IMR-90 (cell line): ENCODE results near the gene CLDN7. TPM values are rescaled to one million over a fixed set of nuclear protein-coding genes. Genes with fewer than 3 reads are reported as not detected.

Experiments used
- ATAC-seq: fragments of 200-7000 bp; cut with Tn5 transposase; 2 replicates; pipeline ENCODE4 v1.9.1; 2020; ENCODE audit warnings: low read depth, mild to moderate bottlenecking, moderate library complexity
- BruUV-seq: library from RNA; stranded (reverse); fragments of 400-500 nt; replicated peaks from 2 replicates; lab custom pipeline; 2021; lab: Mats Ljungman, UMichigan
- CTCF ChIA-PET: fragments of 300-600 bp; formaldehyde crosslinking; extraction: SDS; loops from one replicate; lab custom pipeline; 2021; ENCODE audit warnings: antibody characterized with exemption; lab: Yijun Ruan, JAX
- POLR2A ChIA-PET: fragments of 300-600 bp; sonication (Branson Sonifier 250); formaldehyde crosslinking; loops from one replicate; lab custom pipeline; 2022; ENCODE audit warnings: antibody characterized with exemption; ENCODE audit not compliant: unreplicated experiment; lab: Charles Lee
- DNase-seq: peaks from one replicate; pipeline ENCODE4 v3.0.0; 2013
- H2AFZ ChIP-seq: replicated peaks from 2 replicates; pipeline ENCODE3; 2013; ENCODE audit warnings: low read length, mild to moderate bottlenecking; ENCODE audit not compliant: poor library complexity
- H2AK5ac ChIP-seq: 2 replicates; pipeline ENCODE4 v1.6.1; 2013; ENCODE audit warnings: low read depth, low read length, inconsistent platforms
- H2AK9ac ChIP-seq: replicated peaks from 2 replicates; pipeline ENCODE3; 2013; ENCODE audit warnings: mild to moderate bottlenecking, low read depth, low read length, moderate library complexity; ENCODE audit not compliant: poor library complexity
- H2BK120ac ChIP-seq: 2 replicates; pipeline ENCODE4 v1.6.1; 2013; ENCODE audit warnings: low read depth, low read length, inconsistent platforms
- H2BK15ac ChIP-seq: 3 replicates; pipeline ENCODE4 v1.6.1; 2013; ENCODE audit warnings: low read depth, low read length, inconsistent platforms
- H2BK20ac ChIP-seq: 2 replicates; pipeline ENCODE4 v1.6.1; 2013; ENCODE audit warnings: low read depth, mild to moderate bottlenecking, inconsistent platforms, low read length, moderate library complexity
- H2BK5ac ChIP-seq: 2 replicates; pipeline ENCODE4 v1.6.1; 2013; ENCODE audit warnings: mild to moderate bottlenecking, low read depth, low read length, inconsistent platforms; ENCODE audit not compliant: poor library complexity, severe bottlenecking
- H3K14ac ChIP-seq: replicated peaks from 2 replicates; pipeline ENCODE4 v1.6.1; 2013; ENCODE audit warnings: low read depth, low read length, inconsistent platforms
- H3K18ac ChIP-seq: 2 replicates; pipeline ENCODE4 v1.6.1; 2013; ENCODE audit warnings: low read depth, low read length, control low read depth
- H3K23ac ChIP-seq: 2 replicates; pipeline ENCODE4 v1.6.1; 2013; ENCODE audit warnings: low read depth, low read length, inconsistent platforms
- H3K27ac ChIP-seq: 2 replicates; pipeline ENCODE4 v1.5.1; 2013; ENCODE audit warnings: mild to moderate bottlenecking, control low read depth, low read length; ENCODE audit not compliant: insufficient read depth
- H3K27me3 ChIP-seq: 2 replicates; pipeline ENCODE4 v1.6.1; 2013; ENCODE audit warnings: low read length; ENCODE audit not compliant: control insufficient read depth, insufficient read depth
- H3K36me3 ChIP-seq: 2 replicates; pipeline ENCODE4 v1.6.1; 2013; ENCODE audit warnings: low read length, mixed read lengths; ENCODE audit not compliant: control insufficient read depth, insufficient read depth
- H3K4ac ChIP-seq: 2 replicates; pipeline ENCODE4 v1.6.1; 2013; ENCODE audit warnings: low read depth, low read length, inconsistent platforms
- H3K4me1 ChIP-seq: 2 replicates; pipeline ENCODE4 v1.6.1; 2013; ENCODE audit warnings: low read length, mixed read lengths; ENCODE audit not compliant: control insufficient read depth, insufficient read depth
- H3K4me2 ChIP-seq: 2 replicates; pipeline ENCODE4 v1.6.1; 2013; ENCODE audit warnings: low read depth, mild to moderate bottlenecking, control low read depth, low read length, moderate library complexity
- H3K4me3 ChIP-seq: 2 replicates; pipeline ENCODE4 v1.5.1; 2013; ENCODE audit warnings: low read depth, mild to moderate bottlenecking, control low read depth, low read length, moderate library complexity; ENCODE audit not compliant: insufficient read depth
- H3K56ac ChIP-seq: 2 replicates; pipeline ENCODE4 v1.6.1; 2013; ENCODE audit warnings: low read length, inconsistent platforms; ENCODE audit not compliant: insufficient read depth; ENCODE audit errors: extremely low read depth
- H3K79me1 ChIP-seq, 2 experiments: 2 replicates each; pipeline ENCODE4 v1.6.1; 2013; ENCODE audit warnings: low read length in 2 of 2, inconsistent platforms in 1 of 2, low read depth in 1 of 2
- H3K9ac ChIP-seq: 2 replicates; pipeline ENCODE4 v1.6.1; 2013; ENCODE audit warnings: low read depth, low read length, control low read depth
- H3K9me1 ChIP-seq: 2 replicates; pipeline ENCODE4 v1.6.1; 2013; ENCODE audit warnings: low read length, inconsistent platforms; ENCODE audit not compliant: insufficient read depth
- H3K9me3 ChIP-seq: 2 replicates; pipeline ENCODE4 v1.6.1; 2013; ENCODE audit warnings: low read length; ENCODE audit not compliant: control insufficient read depth, insufficient read depth
- H4K20me1 ChIP-seq: 2 replicates; pipeline ENCODE4 v1.6.1; 2013; ENCODE audit warnings: low read length, inconsistent platforms; ENCODE audit not compliant: insufficient read depth
- H4K5ac ChIP-seq: 2 replicates; pipeline ENCODE4 v1.6.1; 2013; ENCODE audit warnings: mild to moderate bottlenecking, low read depth, low read length, control low read depth
- H4K8ac ChIP-seq, 2 experiments: 2 replicates each; pipeline ENCODE4 v1.6.1; 2013; ENCODE audit warnings: low read depth in 2 of 2, low read length in 2 of 2, control low read depth in 1 of 2, inconsistent platforms in 1 of 2
- H4K91ac ChIP-seq: 2 replicates; pipeline ENCODE4 v1.6.1; 2013; ENCODE audit warnings: low read depth, low read length, inconsistent platforms; ENCODE audit not compliant: insufficient read depth
- BHLHE40 ChIP-seq: fragments of 150-350 bp; IDR thresholded peaks from 2 replicates; pipeline ENCODE4 v1.6.1; 2016; ENCODE audit warnings: mild to moderate bottlenecking, low read depth, low read length
- CEBPB ChIP-seq: IDR thresholded peaks from 2 replicates; pipeline ENCODE4 v1.6.1; 2012; ENCODE audit warnings: low read depth, low read length, improper control_type of control experiment
- CTCF ChIP-seq: conservative IDR thresholded peaks from 2 replicates; pipeline ENCODE4 v1.5.1; 2012; ENCODE audit warnings: mild to moderate bottlenecking, low read depth, low read length, improper control_type of control experiment
- FOS ChIP-seq: fragments of 150-350 bp; IDR thresholded peaks from 2 replicates; pipeline ENCODE4 v1.6.1; 2016; ENCODE audit warnings: low read depth, low read length
- NFE2L2 ChIP-seq: fragments of 150-350 bp; IDR thresholded peaks from 2 replicates; pipeline ENCODE4 v1.6.1; 2016; ENCODE audit warnings: low read depth, mild to moderate bottlenecking, low read length
- SMC3 ChIP-seq: fragments of 150-350 bp; IDR thresholded peaks from 2 replicates; pipeline ENCODE4 v1.6.1; 2016; ENCODE audit warnings: low read depth, mild to moderate bottlenecking, antibody characterized with exemption, low read length, moderate library complexity
- USF2 ChIP-seq: fragments of 150-350 bp; IDR thresholded peaks from 2 replicates; pipeline ENCODE4 v1.6.1; 2017; ENCODE audit warnings: mild to moderate bottlenecking, antibody characterized with exemption, low read length, low read depth
- WGBS, 2 experiments: methylation state at CpG; one replicate each; pipeline versions ENCODE4 v1.1.5 to v1.1.7; 2013; ENCODE audit warnings: missing lambda C conversion rate in 2 of 2; ENCODE audit not compliant: insufficient read length in 1 of 2; ENCODE audit errors: extremely low coverage in 2 of 2; 5-methylcytosine and 5-hydroxymethylcytosine counted together
- dilution Hi-C: fragments of 300-500 bp; cut with HindIII; formaldehyde crosslinking; loops from one replicate; pipeline ENCODE4 v1.14.3; 2018; ENCODE audit warnings: low sequenced_read_pairs; ENCODE audit not compliant: unreplicated experiment
- in situ Hi-C: fragments of 300-500 bp; cut with MboI; formaldehyde crosslinking; loops from 3 replicates; pipeline ENCODE4 v1.14.3; 2019; ENCODE audit warnings: low sequenced_read_pairs, inconsistent platforms, mixed read lengths
- intact Hi-C: fragments of 100-400 bp; cut with micrococcal nuclease; formaldehyde crosslinking; loops from 2 replicates; pipeline ENCODE4 v1.10.0; 2022
- polyA plus RNA-seq, 3 experiments: library from polyadenylated mRNA; depleted of rRNA; stranded (reverse); fragments of >200 nt; gene quantifications; 2 replicates each; pipeline ENCODE4 v1.2.3, GENCODE V29; 2012; ENCODE audit warnings: low replicate concordance in 1 of 3
- total RNA-seq: library from RNA; depleted of rRNA; stranded (reverse); fragments of >200 nt; gene quantifications from 2 replicates; pipeline ENCODE4 v1.2.3, GENCODE V29; 2012

The CLDN7 gene
- total and polyA plus RNA-seq, 2 of the 4 experiments (the other 2 are of a cell fraction): 1.4 TPM

DNA sequence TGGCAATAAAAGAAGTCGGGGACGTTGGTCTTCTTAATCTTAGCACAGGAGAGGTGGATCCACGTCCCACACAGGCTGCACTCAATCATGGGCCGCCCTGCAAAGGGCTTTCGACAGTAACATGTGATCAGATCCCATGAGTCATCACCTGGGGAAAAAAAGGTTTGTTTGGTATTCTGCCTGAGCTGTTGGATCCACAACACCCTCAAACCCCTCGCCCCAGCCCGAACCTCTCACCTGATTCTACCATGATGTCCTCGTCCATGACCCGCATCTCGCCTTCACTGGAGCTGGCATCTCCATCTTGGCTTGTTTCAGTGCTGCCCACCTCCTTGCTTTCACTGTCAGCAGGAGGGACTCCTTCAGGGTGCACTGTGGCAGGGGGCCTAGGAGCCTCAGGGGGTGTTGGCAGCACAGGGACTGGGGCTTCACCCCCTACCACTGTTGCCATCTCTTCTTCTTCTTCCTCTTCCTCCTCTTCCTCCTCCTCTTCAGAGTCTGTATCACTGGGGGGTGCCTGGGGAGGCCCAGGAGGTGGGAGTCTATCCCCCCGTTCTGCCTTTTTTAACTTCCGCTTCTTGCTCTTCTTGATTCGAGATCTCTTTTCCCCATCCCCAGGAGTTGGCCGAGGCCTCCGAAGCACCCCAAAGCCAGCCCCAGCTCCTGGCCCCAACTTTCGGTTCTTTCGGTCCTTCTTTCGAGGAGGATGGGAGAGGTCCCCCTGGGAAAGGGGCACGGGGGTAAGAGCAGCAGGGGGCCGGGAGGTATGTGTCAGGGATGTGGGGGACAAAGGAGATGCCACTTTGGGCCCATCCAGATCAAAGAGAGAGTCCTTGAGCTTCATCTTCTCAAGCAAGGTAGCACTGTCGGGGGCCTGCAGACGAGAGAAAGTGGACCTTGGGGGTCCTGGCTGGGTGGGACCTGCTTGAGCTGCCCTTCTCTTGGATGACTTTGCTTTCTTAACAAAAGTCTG lies 26.3 kb downstream of the CLDN7 start:
- intact Hi-C loops: loop anchor here (2.0 to 5.0 kb wide), 2 partner anchors 15 to 61 kb away; no protein-coding TSS in a partner anchor
- dilution Hi-C loops: no loop called here
- no peak overlapping the region for H4K91ac ChIP-seq
- BruUV-seq: no TSS peak
- no peak overlapping the region for H2AK5ac ChIP-seq
- ChIA-PET CTCF (no interaction called here), POLR2A (no interaction called here)
- in situ Hi-C loops: loop anchor here (25.0 kb wide), 1 partner anchor 926 kb away; the partner anchor contains the start of genes PER1 and VAMP2
- H3K9me3 ChIP-seq: no peaks in the 10 kb centered on the region
- H2BK120ac ChIP-seq: no peak overlapping the region
- no peak overlapping the region for H3K4ac ChIP-seq
- H3K36me3 ChIP-seq: peaks cover 33% of the 10 kb centered on the region
- peak overlapping the region; percentile 56 for H2AK9ac ChIP-seq
- no peak overlapping the region for H3K14ac ChIP-seq
- no peak for ATAC-seq
- H3K23ac ChIP-seq: no peak overlapping the region
- TF ChIP-seq FOS (0 out of 2 replicates have a peak, but pooled peaks have one; percentile 23), CEBPB (no peak), SMC3 (no peak), BHLHE40 (no peak), NFE2L2 (no peak), CTCF (no peak), USF2 (peak; percentile 58)
- peaks cover 9% of the 10 kb centered on the region for H3K9me1 ChIP-seq
- H3K4me3 ChIP-seq: no peak overlapping the region
- peaks cover 10% of the 10 kb centered on the region for H3K4me1 ChIP-seq
- H2BK5ac ChIP-seq: no peak overlapping the region
- no peak overlapping the region for H4K5ac ChIP-seq
- no peak overlapping the region for H3K9ac ChIP-seq
- no peak overlapping the region for H2AFZ ChIP-seq
- H2BK20ac ChIP-seq: no peak overlapping the region
- 84% methylated on average over 5 of the region's 22 CpGs; no CpG with 5 or more reads in 1 of the 2 experiments for WGBS, 2 experiments
- peaks cover 46% of the 10 kb centered on the region for H4K20me1 ChIP-seq
- H3K27me3 ChIP-seq: no peaks in the 10 kb centered on the region
- DNase-seq: peak; percentile 47
- peaks cover 20 to 75% of the 10 kb centered on the region in 2 experiments for H3K79me1 ChIP-seq
- no peak overlapping the region for H3K56ac ChIP-seq
- no peak overlapping the region for H3K4me2 ChIP-seq
- H4K8ac ChIP-seq: no peak overlapping the region
- 0 out of 2 replicates have a peak overlapping the region, but pooled peaks have one; percentile 13 for H3K27ac ChIP-seq
- no peak overlapping the region for H3K18ac ChIP-seq
- no peak overlapping the region for H2BK15ac ChIP-seq
